Lower leg skin (tissue), 3 donors: ENCODE results near the gene NHERF2.

Experiments
- CTCF ChIP-seq, 3 donors: fragments of 450-650 bp; IDR thresholded peaks; one replicate each; pipeline ENCODE4 v1.5.1; 2016; ENCODE audit warnings: antibody characterized with exemption in 3 of 3, mild to moderate bottlenecking in 3 of 3, moderate library complexity in 2 of 3
- POLR2A ChIP-seq, 2 donors: fragments of 450-650 bp; IDR thresholded peaks; one replicate each; pipeline ENCODE4 v1.6.1; 2016 to 2017; ENCODE audit warnings: antibody characterized with exemption in 2 of 2, mild to moderate bottlenecking in 1 of 2, moderate library complexity in 1 of 2

- TF ChIP-seq CTCF (IDR thresholded peaks at IDR 0.05), result no peak
- TF ChIP-seq POLR2A (IDR thresholded peaks at IDR 0.05), result no peak
Measured at GRCh38 chr16:1985466-1986150, 41.1 kb upstream of the NHERF2 start.
